SKM-1 treated with dmso at 0.1 percent for 144 hours (cell line): ENCODE measurements around the gene PTX4.
"Not testable (repeated sequence)": the region's sequence is repeated elsewhere in the genome, so short reads cannot be mapped to it uniquely, and the experiment has no call there.

Experiments
- DNase-seq: peaks from one replicate; lab custom pipeline; 2025; ENCODE audit not compliant: unreplicated experiment; lab: John Stamatoyannopoulos, UW

Gene PTX4

GRCh38 chr16:1446296-1447080 lies 42.3 kb downstream of the PTX4 start:
- no peak for DNase-seq

GRCh38 chr16:1445518-1446203 lies 43.1 kb downstream of the PTX4 start:
- no peak for DNase-seq

GRCh38 chr16:1444730-1445517 lies 43.8 kb downstream of the PTX4 start:
- no peak for DNase-seq

- no peak for DNase-seq
Observed at GRCh38 chr16:1443980-1444729, 44.6 kb downstream of the PTX4 start, which contains the start of gene CCDC154. Gene CCDC154 (minus strand): TSS chr16:1444556. CDS start chr16:1444322, 234 bp downstream.

GRCh38 chr16:1443403-1443973 lies 45.3 kb downstream of the PTX4 start:
- no peak for DNase-seq

GRCh38 chr16:1442697-1443096 lies 46.0 kb downstream of the PTX4 start:
- DNase-seq: no peak

- no peak for DNase-seq
Observed at GRCh38 chr16:1441391-1441829, 47.3 kb downstream of the PTX4 start.

GRCh38 chr16:1439699-1440074 lies 49.1 kb downstream of the PTX4 start:
- not testable (repeated sequence) for DNase-seq

GRCh38 chr16:1439058-1439698 lies 49.6 kb downstream of the PTX4 start:
- no peak for DNase-seq

GRCh38 chr16:1438229-1439057 lies 50.3 kb downstream of the PTX4 start:
- no peak for DNase-seq

- no peak for DNase-seq
Observed at GRCh38 chr16:1437606-1438005, 51.1 kb downstream of the PTX4 start.

GRCh38 chr16:1436731-1437355 lies 51.9 kb downstream of the PTX4 start:
- no peak for DNase-seq

- no peak for DNase-seq
Observed at GRCh38 chr16:1435921-1436697, 52.6 kb downstream of the PTX4 start.
